Stimulated activated CD8-positive, alpha-beta memory T cell treated with anti-CD3 and anti-CD28 coated beads, Interleukin-7, amount 100 ng/mL, for 24 hours (primary cell): ENCODE data around the gene ASAP2.

ENCODE experiments used
- DNase-seq: peaks from one replicate; pipeline ENCODE4 v3.0.0-alpha.2; 2020; ENCODE audit warnings: low read depth

ASAP2 gene

GRCh38 chr2:9297156-9297555 lies 90.5 kb downstream of the ASAP2 start:
- DNase-seq = no peak

GRCh38 chr2:9297807-9298206 lies 91.2 kb downstream of the ASAP2 start:
- no peak for DNase-seq

GRCh38 chr2:9298583-9298982 lies 92.0 kb downstream of the ASAP2 start:
- DNase-seq = no peak

- no peak for DNase-seq
These were observed 92.8 kb downstream of the ASAP2 start for GRCh38 chr2:9299161-9300100.

GRCh38 chr2:9300214-9300613 lies 93.6 kb downstream of the ASAP2 start:
- DNase-seq = no peak

GRCh38 chr2:9300829-9301453 lies 94.3 kb downstream of the ASAP2 start:
- DNase-seq = no peak

GRCh38 chr2:9302755-9303154 lies 96.1 kb downstream of the ASAP2 start:
- no peak for DNase-seq

- DNase-seq = no peak
These were observed 97.1 kb downstream of the ASAP2 start for GRCh38 chr2:9303528-9304225.

GRCh38 chr2:9306911-9307310 lies 100.3 kb downstream of the ASAP2 start:
- no peak for DNase-seq

GRCh38 chr2:9307535-9307934 lies 100.9 kb downstream of the ASAP2 start:
- DNase-seq = no peak

GRCh38 chr2:9308186-9308955 lies 101.8 kb downstream of the ASAP2 start:
- no peak for DNase-seq

GRCh38 chr2:9309147-9309546 lies 102.5 kb downstream of the ASAP2 start:
- no peak for DNase-seq

GRCh38 chr2:9310377-9310776 lies 103.8 kb downstream of the ASAP2 start:
- no peak for DNase-seq

- DNase-seq = no peak
These were observed 104.2 kb downstream of the ASAP2 start for GRCh38 chr2:9310798-9311197.

GRCh38 chr2:9311488-9311887 lies 104.9 kb downstream of the ASAP2 start:
- no peak for DNase-seq

- no peak for DNase-seq
These were observed 106.0 kb downstream of the ASAP2 start for GRCh38 chr2:9312591-9312990.

GRCh38 chr2:9313443-9313842 lies 106.8 kb downstream of the ASAP2 start:
- DNase-seq = no peak

- DNase-seq = no peak
These were observed 108.8 kb downstream of the ASAP2 start for GRCh38 chr2:9315280-9315847.

- no peak for DNase-seq
These were observed 110.9 kb downstream of the ASAP2 start for GRCh38 chr2:9317559-9317958.

GRCh38 chr2:9318461-9319337 lies 112.1 kb downstream of the ASAP2 start:
- no peak for DNase-seq

- no peak for DNase-seq
These were observed 112.7 kb downstream of the ASAP2 start for GRCh38 chr2:9319338-9319715.
